HG03565 (cell line): ENCODE data around the gene UPK3BL1.

ENCODE experiments used
- ATAC-seq: cut with Tn5 transposase; IDR thresholded peaks from one replicate; pipeline ENCODE4 v1.9.1; 2021; ENCODE audit warnings: mild to moderate bottlenecking, moderate library complexity; ENCODE audit not compliant: unreplicated experiment

Gene UPK3BL1

GRCh38 chr7:102589857-102590256 lies 52.7 kb downstream of the UPK3BL1 start:
- ATAC-seq = peak; percentile 32
